HG02610 (cell line): ENCODE results near the gene GP9.

ENCODE experiments used
- ATAC-seq: cut with Tn5 transposase; IDR thresholded peaks from one replicate; pipeline ENCODE4 v1.9.1; 2021; ENCODE audit warnings: mild to moderate bottlenecking, moderate library complexity; ENCODE audit not compliant: unreplicated experiment

Gene GP9

GRCh38 chr3:129027544-129027880 is 33.1 kb upstream of the GP9 start:
- no peak for ATAC-seq

GRCh38 chr3:129028866-129029265 is 31.7 kb upstream of the GP9 start:
- no peak for ATAC-seq

- ATAC-seq = no peak
Measured at GRCh38 chr3:129030611-129031010, 30.0 kb upstream of the GP9 start.

GRCh38 chr3:129031476-129032215 is 28.9 kb upstream of the GP9 start:
- no peak for ATAC-seq

GRCh38 chr3:129032716-129033115 is 27.9 kb upstream of the GP9 start:
- ATAC-seq = no peak

GRCh38 chr3:129033151-129033550 is 27.4 kb upstream of the GP9 start:
- no peak for ATAC-seq

- no peak for ATAC-seq
Measured at GRCh38 chr3:129033633-129034321, 26.8 kb upstream of the GP9 start.

GRCh38 chr3:129034642-129035041 is 25.9 kb upstream of the GP9 start:
- ATAC-seq = no peak

- ATAC-seq = no peak
Measured at GRCh38 chr3:129035360-129036221, 25.0 kb upstream of the GP9 start.

- ATAC-seq = no peak
Measured at GRCh38 chr3:129036222-129037092, 24.1 kb upstream of the GP9 start.

GRCh38 chr3:129037093-129037419 is 23.5 kb upstream of the GP9 start:
- ATAC-seq = no peak

- no peak for ATAC-seq
Measured at GRCh38 chr3:129038121-129038855, 22.3 kb upstream of the GP9 start.

GRCh38 chr3:129039271-129040038 is 21.1 kb upstream of the GP9 start:
- no peak for ATAC-seq

GRCh38 chr3:129040039-129040336 is 20.6 kb upstream of the GP9 start:
- ATAC-seq = no peak

- no peak for ATAC-seq
Measured at GRCh38 chr3:129040579-129041300, 19.8 kb upstream of the GP9 start.

GRCh38 chr3:129045675-129046036 is 14.9 kb upstream of the GP9 start:
- no peak for ATAC-seq

GRCh38 chr3:129046037-129046731 is 14.4 kb upstream of the GP9 start:
- no peak for ATAC-seq

- ATAC-seq = no peak
Measured at GRCh38 chr3:129046732-129047552, 13.6 kb upstream of the GP9 start.
